ENCODE results near the gene TANGO2. TPM values are rescaled to one million over a fixed set of nuclear protein-coding genes. Genes with fewer than 3 reads are reported as not detected.

TANGO2 gene
- polyA plus RNA-seq, 12 donors, result 6.4 to 15.0 (median 9.1) TPM; not detected in 1

DNA sequence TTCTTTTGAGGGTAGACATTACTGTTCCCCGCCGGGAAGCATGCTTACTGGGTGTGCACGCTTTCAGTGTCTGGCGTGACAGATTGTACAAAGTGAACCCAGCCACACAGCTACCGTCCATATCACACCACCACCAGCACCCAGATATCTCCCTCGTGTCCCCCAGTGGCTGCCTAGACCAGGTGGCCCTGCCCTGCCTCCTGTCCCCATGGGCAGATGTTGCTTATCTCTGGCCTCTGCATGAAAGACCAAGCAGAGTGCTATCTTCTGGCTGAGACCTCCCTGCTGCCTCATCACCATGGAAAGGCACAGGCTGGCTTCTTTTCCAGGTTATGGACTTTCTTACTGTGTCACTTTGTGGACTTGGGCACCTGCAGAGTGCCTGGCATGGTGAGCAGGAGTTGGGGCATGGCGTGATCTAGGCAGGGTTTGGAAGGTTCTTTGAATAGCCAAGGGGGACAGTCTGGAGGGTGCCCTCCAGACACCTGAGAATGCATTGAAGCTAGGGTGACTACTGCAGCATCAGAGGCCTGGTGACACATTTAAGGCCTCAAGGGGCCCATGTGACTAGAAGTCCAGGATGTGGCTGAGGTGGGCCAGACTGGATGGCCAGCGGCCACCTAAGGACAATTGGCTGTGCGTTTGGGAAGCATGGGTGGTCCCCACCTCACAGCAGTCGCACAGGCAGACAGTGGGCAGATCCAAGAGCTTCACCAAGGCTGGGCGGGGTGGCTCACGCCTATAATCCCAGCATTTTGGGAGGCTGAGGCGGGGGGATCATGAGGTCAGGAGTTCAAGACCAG, 4.7 kb downstream of the TANGO2 start:
- no peak for DNase-seq

DNA sequence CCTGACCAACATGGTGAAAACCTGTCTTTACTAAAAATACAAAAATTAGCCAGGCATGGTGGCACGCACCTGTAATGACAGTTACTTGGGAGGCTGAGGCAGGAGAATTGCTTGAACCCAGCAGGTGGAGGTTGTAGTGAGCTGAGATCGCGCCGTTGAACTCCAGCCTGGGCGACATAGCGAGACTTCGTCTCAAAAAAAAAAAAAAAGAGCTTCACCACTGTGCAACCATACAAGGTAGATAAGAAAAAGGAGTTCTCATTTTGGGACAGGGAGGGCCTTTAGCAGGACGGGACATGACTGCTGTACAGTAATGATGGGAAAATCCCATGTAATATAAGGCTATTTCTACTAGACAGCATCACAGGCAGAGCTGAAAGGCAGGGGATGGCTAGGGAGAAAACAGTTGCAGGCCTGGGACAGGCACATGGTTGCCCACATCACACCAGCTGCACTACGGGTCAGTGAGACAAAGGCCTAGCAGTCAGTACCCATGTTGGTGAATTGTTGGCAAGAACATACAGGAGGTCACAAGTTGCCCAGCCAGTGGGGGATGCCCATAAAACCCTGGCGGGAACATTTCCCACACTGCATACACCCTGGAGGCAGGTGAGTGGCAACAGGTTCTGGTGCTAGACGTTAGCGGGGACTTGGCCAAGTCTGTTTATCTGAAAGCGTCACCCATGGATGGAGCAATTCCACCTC, 5.4 kb downstream of the TANGO2 start:
- DNase-seq, result no peak

- no peak for DNase-seq
These were observed 6.2 kb downstream of the TANGO2 start for GRCh38 chr22:20026996-20027601.

DNA sequence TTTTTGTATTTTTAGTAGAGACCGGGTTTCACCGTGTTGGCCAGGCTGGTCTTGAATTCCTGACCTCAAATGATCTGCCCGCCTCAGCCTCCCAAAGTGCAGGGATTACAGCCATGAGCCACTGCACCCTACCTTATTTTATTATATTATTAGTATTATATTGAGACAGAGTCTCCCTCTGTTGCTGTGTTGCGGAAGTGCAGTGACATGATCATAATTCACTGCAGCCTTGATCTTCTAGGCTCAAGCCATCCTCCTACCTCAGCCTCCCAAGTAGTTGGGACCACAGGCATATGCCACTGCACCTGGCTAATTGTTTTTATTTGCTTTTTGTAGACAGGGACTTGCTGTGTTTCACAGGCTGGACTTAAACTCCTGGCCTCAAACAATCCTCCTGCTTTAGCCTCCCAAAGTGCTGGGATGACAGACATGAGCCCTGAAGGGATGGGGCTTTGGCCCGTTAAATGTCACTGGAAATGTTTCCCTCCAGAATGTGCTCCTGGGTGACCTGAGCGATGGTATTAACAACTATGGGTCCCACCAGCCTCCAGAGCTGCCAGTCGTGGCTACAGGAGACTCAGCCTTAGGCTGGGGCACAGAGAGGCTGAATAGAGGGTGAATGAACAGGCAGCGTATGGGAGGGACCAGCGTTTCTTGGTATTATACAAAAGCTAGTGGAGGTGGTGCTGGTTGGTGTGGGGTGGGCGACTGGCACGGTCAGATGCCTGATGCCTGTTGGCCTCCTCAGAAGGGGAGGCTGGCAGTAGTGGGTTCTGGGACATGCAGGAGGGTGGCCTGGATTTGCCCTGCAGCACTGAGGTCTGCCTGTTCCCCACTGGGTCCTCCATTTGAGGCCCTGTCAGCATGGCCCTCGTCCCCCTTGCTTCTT, 7.3 kb downstream of the TANGO2 start:
- no peak for DNase-seq

DNA sequence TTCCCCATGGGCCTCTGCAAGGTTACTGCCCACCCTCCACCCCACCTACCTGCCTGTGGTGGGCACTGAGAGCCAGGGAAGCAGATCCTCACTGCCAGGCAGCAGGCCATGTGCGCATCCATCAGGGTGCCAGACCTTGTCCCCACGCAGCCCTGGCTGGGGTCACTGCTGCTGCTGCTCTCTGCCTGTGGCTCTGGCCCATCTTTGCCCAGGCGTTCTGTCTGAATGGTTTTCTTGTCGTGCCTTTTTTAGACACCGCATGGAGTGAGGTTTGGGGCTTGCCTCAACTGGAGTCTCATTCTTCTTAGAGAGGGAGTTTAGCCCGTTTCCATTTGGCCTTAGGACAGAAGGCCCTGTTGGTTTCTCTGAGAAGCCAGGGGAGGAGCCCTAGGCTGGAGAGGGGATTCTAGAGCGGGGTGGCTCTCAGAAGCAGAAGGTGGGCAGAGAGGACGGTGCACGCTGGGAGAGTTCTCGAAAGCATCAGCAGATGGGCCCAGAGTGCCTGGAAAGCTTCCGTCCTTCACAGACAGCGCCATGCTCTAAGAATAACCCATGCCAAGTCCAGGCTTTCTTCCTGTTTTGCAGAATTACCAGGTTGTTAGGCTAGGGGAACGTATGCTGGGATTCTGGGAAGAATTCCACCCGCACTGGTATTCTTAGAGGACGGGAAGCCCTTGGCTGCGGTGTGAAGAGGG, 8.1 kb downstream of the TANGO2 start:
- no peak for DNase-seq

- no peak for DNase-seq
These were observed 8.8 kb downstream of the TANGO2 start for GRCh38 chr22:20029550-20030225.

DNA sequence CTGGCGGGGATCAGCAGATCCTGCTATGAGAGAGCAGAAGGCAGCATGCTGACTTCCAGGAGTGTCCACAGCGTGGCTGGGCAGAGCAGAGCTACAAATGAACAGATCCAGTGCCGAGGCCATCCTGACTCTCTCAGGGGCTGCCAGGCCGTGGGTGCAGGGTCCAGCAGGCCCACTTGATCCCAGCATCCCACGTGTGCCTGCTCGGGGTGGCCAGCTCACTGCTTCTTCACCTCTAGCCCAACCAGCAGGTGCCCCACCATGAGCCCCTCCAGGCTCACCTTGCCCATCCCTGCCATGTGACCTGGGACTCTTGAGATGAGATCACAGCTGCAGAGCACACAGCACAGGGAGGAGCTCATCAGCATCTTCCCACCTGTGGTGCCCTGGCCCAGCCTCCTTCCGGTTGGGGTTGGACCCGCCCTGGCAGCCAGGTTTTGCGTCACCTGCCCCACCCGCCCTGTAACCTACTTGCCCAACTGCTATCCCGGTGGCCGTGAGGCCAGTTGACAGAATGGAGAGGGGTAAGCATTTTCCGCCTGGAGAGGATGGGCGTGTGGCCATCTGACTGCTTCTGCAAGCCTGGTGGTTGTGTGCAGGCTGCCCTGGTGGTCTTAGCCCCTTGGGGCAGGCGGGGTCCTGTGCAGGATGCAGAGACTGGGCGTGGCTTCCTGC, 11.0 kb downstream of the TANGO2 start:
- DNase-seq, result no peak

DNA sequence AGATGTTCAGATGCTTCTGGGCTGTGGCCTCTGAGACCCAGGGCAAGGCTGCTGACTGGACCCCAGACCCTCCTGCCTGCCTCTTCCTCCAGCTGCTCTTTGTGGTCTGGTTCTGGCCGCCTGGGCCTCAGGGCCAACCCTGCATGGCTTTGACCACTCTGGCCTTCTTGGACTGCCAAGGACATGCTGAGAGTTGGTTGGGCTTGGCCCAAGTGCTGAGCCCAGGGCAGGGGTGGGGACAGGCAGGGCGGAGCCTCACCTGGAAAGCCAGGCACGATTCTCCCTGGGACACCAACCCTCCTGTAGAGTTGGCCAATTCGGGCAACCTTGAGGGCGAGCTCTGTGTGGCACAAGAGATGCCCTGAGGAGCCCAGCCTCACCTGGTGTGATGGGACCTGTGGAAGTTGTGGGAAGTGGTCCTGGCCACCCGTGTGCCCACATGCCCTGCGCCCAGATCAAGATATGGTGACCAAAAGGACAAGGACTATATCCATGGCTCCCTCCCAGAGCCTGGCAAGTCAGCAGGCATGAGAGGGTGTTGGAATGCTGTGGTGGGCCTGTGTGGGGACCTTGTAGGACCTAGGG, 11.6 kb downstream of the TANGO2 start:
- no peak for DNase-seq

- DNase-seq, result peak; percentile 21
These were observed 12.3 kb downstream of the TANGO2 start for GRCh38 chr22:20033045-20033706.

DNA sequence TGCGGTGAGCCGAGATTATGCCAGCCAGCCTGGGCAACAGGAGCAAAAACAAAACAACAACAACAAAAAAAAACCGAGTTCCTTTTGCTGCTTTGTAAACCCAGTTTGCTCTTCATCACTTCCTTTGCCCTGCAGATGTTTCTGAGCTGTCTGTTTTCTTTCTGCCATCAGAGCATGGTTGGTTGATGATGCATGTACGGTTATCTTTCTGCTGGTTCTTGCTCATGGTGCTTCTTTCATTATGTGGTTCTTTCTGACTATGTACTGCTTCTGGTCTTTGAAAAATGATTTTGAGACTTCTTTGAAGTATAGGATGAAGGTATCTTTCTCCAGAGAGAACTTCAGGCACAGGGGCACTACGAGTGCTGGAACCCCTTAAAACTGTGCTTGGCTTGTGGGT, 13.2 kb downstream of the TANGO2 start:
- DNase-seq, result no peak

GRCh38 chr22:20035375-20036083, 14.6 kb downstream of the TANGO2 start:
- DNase-seq, result no peak

GRCh38 chr22:20036084-20036482, 15.2 kb downstream of the TANGO2 start:
- no peak for DNase-seq

GRCh38 chr22:20036535-20037392, 15.9 kb downstream of the TANGO2 start:
- no peak for DNase-seq

GRCh38 chr22:20037419-20037818, 16.5 kb downstream of the TANGO2 start:
- no peak for DNase-seq

DNA sequence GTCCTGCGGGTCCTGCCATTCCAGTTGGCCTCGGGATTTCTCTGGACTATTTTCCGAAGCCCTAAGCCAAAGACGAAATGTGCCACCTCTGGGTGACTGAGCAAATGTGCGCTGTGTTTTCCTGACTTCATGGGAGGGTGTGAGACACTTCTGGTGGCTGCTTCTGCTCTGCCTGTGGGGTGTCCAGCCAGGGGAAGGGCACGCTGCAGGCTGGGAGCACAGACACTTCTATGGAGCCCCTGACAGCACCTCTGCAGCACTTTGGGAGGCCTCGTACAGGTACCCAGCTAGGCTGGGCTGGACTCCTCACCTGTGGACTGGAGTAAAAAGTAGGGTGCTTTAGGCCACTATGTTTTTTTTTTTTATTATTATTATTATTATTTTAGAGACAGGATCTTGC, 17.7 kb downstream of the TANGO2 start:
- no peak for DNase-seq

GRCh38 chr22:20039683-20040325, 18.9 kb downstream of the TANGO2 start:
- DNase-seq, result no peak

Measured in muscle of arm (tissue), 12 donors.